Fibroblast of pulmonary artery (primary cell): ENCODE measurements around the gene MED22.

ENCODE experiments used
- DNase-seq: peaks from one replicate; pipeline ENCODE4 v3.0.0-alpha.2; 2010; ENCODE audit warnings: low read depth
- H3K4me3 ChIP-seq: replicated peaks from 2 replicates; pipeline ENCODE4 v1.5.1; 2011; ENCODE audit warnings: low read depth, mild to moderate bottlenecking, control low read depth, low read length, moderate library complexity
- CTCF ChIP-seq: IDR thresholded peaks from 2 replicates; pipeline ENCODE4 v1.5.1; 2011; ENCODE audit warnings: mild to moderate bottlenecking, control low read depth, low read length, inconsistent platforms; ENCODE audit errors: missing control alignments

The MED22 gene

GRCh38 chr9:133389562-133389961 is 41.6 kb upstream of the MED22 start:
- TF ChIP-seq CTCF = no peak
- H3K4me3 ChIP-seq = no peak overlapping the region
- no peak for DNase-seq

- DNase-seq = no peak
- TF ChIP-seq CTCF = no peak
Measured at GRCh38 chr9:133389025-133389557, 41.2 kb upstream of the MED22 start.

GRCh38 chr9:133387680-133388079 is 39.7 kb upstream of the MED22 start:
- H3K4me3 ChIP-seq = no peak overlapping the region
- no peak for TF ChIP-seq CTCF
- no peak for DNase-seq

More at GRCh38 chr9:133389025-133389557, 41.2 kb upstream of the MED22 start:
- H3K4me3 ChIP-seq = no peak overlapping the region

- DNase-seq = no peak
- H3K4me3 ChIP-seq = no peak overlapping the region
- TF ChIP-seq CTCF = no peak
Measured at GRCh38 chr9:133386338-133386737, 38.4 kb upstream of the MED22 start.

GRCh38 chr9:133385452-133385851 is 37.5 kb upstream of the MED22 start:
- no peak for TF ChIP-seq CTCF
- DNase-seq = no peak
- H3K4me3 ChIP-seq = no peak overlapping the region

GRCh38 chr9:133384736-133385321 is 36.9 kb upstream of the MED22 start:
- no peak for TF ChIP-seq CTCF
- no peak for DNase-seq
- H3K4me3 ChIP-seq = no peak overlapping the region

- no peak for DNase-seq
- TF ChIP-seq CTCF = no peak
- H3K4me3 ChIP-seq = no peak overlapping the region
Measured at GRCh38 chr9:133383438-133383837, 35.5 kb upstream of the MED22 start.
